HEK293 (cell line): Measurements from ENCODE around the gene KCNS3.

Experiments used
- CTCF ChIA-PET: fragments of 350-600 bp; formaldehyde crosslinking; extraction: SDS; loops from one replicate; lab custom pipeline; 2021; ENCODE audit warnings: antibody characterized with exemption; lab: Yijun Ruan, JAX
- POLR2A ChIA-PET: fragments of 300-600 bp; formaldehyde crosslinking; extraction: SDS; loops from one replicate; lab custom pipeline; 2020; ENCODE audit warnings: antibody characterized with exemption, inconsistent platforms; lab: Yijun Ruan, JAX
- H3K27ac ChIP-seq: fragments of 200-500 bp; sonication (Bioruptor generic); 2 replicates; pipeline ENCODE4 v1.5.1; 2014; ENCODE audit warnings: low read depth, low read length, control low read depth, inconsistent platforms; ENCODE audit errors: extremely low read depth
- H3K36me3 ChIP-seq, 2 experiments: fragments of 200-500 bp in 1 of 2; sonication (Bioruptor generic) in 1 of 2; 1 replicate in 1 of 2; 2 replicates in 1 of 2; pipeline ENCODE4 v1.5.1; 2014 to 2017; ENCODE audit warnings: inconsistent platforms in 2 of 2, low read length in 2 of 2; ENCODE audit not compliant: control insufficient read depth in 2 of 2, insufficient read depth in 1 of 2
- H3K4me1 ChIP-seq: fragments of 200-500 bp; sonication (Bioruptor generic); 2 replicates; pipeline ENCODE4 v1.5.1; 2014; ENCODE audit warnings: mild to moderate bottlenecking, low read length, inconsistent platforms; ENCODE audit not compliant: control insufficient read depth, insufficient read depth
- H3K4me3 ChIP-seq: 2 replicates; pipeline ENCODE4 v1.5.1; 2011; ENCODE audit warnings: low read depth, mild to moderate bottlenecking, control low read depth, low read length, moderate library complexity
- H3K9me3 ChIP-seq: fragments of 200-500 bp; sonication (Bioruptor generic); 2 replicates; pipeline ENCODE4 v1.5.1; 2014; ENCODE audit warnings: low read depth, low read length, inconsistent platforms; ENCODE audit not compliant: control insufficient read depth, insufficient read depth
- GLIS1 ChIP-seq: fragments of 450-650 bp; formaldehyde crosslinking; IDR thresholded peaks from 2 replicates; pipeline ENCODE4 v1.5.1; 2016; ENCODE audit warnings: missing biosample characterization, missing genetic modification characterization
- GLIS2 ChIP-seq: fragments of 450-650 bp; formaldehyde crosslinking; IDR thresholded peaks from 2 replicates; pipeline ENCODE4 v1.5.1; 2016; ENCODE audit warnings: missing biosample characterization, missing genetic modification characterization
- IKZF3 ChIP-seq: fragments of 450-650 bp; IDR thresholded peaks from 2 replicates; pipeline ENCODE4 v1.5.0; 2018; ENCODE audit warnings: missing biosample characterization, mild to moderate bottlenecking, missing genetic modification characterization, moderate library complexity
- KLF10 ChIP-seq: fragments of 450-650 bp; IDR thresholded peaks from 2 replicates; pipeline ENCODE4 v1.5.1; 2018; ENCODE audit warnings: missing biosample characterization, mild to moderate bottlenecking, missing genetic modification characterization
- SCRT1 ChIP-seq: fragments of 450-650 bp; formaldehyde crosslinking; IDR thresholded peaks from 2 replicates; pipeline ENCODE4 v1.5.1; 2016; ENCODE audit warnings: missing biosample characterization, missing genetic modification characterization, borderline replicate concordance
- SCRT2 ChIP-seq: fragments of 450-650 bp; formaldehyde crosslinking; IDR thresholded peaks from 2 replicates; pipeline ENCODE4 v1.5.1; 2016; ENCODE audit warnings: missing biosample characterization, missing genetic modification characterization
- ZBTB17 ChIP-seq: fragments of 450-650 bp; formaldehyde crosslinking; IDR thresholded peaks from 2 replicates; pipeline ENCODE4 v1.5.1; 2016; ENCODE audit warnings: missing biosample characterization, missing genetic modification characterization
- ZBTB20 ChIP-seq: fragments of 450-650 bp; formaldehyde crosslinking; IDR thresholded peaks from 2 replicates; pipeline ENCODE4 v1.5.1; 2016; ENCODE audit warnings: missing biosample characterization, missing genetic modification characterization
- ZBTB26 ChIP-seq: fragments of 450-650 bp; formaldehyde crosslinking; optimal IDR thresholded peaks from 2 replicates; pipeline ENCODE3; 2016; ENCODE audit warnings: missing biosample characterization, mild to moderate bottlenecking, missing genetic modification characterization
- ZBTB48 ChIP-seq: fragments of 450-650 bp; formaldehyde crosslinking; IDR thresholded peaks from 2 replicates; pipeline ENCODE4 v1.5.1; 2016; ENCODE audit warnings: missing biosample characterization, missing genetic modification characterization
- ZBTB8A ChIP-seq: fragments of 450-650 bp; formaldehyde crosslinking; IDR thresholded peaks from 2 replicates; pipeline ENCODE4 v1.5.1; 2016; ENCODE audit warnings: missing biosample characterization, missing genetic modification characterization
- ZFHX2 ChIP-seq: fragments of 450-650 bp; formaldehyde crosslinking; conservative IDR thresholded peaks from 2 replicates; pipeline ENCODE4 v1.5.1; 2016; ENCODE audit warnings: missing biosample characterization, missing genetic modification characterization
- ZFP37 ChIP-seq: fragments of 450-650 bp; formaldehyde crosslinking; IDR thresholded peaks from 2 replicates; pipeline ENCODE4 v1.5.1; 2016; ENCODE audit warnings: missing biosample characterization, missing genetic modification characterization
- ZNF121 ChIP-seq: fragments of 450-650 bp; formaldehyde crosslinking; IDR thresholded peaks from 2 replicates; pipeline ENCODE4 v1.5.1; 2016; ENCODE audit warnings: missing biosample characterization, missing genetic modification characterization
- ZNF138 ChIP-seq: fragments of 450-650 bp; formaldehyde crosslinking; IDR thresholded peaks from 2 replicates; pipeline ENCODE4 v1.5.1; 2016; ENCODE audit warnings: missing biosample characterization, missing genetic modification characterization, borderline replicate concordance
- ZNF184 ChIP-seq: fragments of 450-650 bp; IDR thresholded peaks from 2 replicates; pipeline ENCODE4 v1.5.1; 2018; ENCODE audit warnings: missing biosample characterization, mild to moderate bottlenecking, missing genetic modification characterization
- ZNF280D ChIP-seq: fragments of 450-650 bp; formaldehyde crosslinking; IDR thresholded peaks from 2 replicates; pipeline ENCODE4 v1.5.1; 2016; ENCODE audit warnings: missing biosample characterization, missing genetic modification characterization
- ZNF449 ChIP-seq: fragments of 450-650 bp; formaldehyde crosslinking; IDR thresholded peaks from 2 replicates; pipeline ENCODE4 v1.5.1; 2017; ENCODE audit warnings: missing biosample characterization, mild to moderate bottlenecking, missing genetic modification characterization, moderate library complexity
- ZNF510 ChIP-seq: fragments of 450-650 bp; formaldehyde crosslinking; IDR thresholded peaks from 2 replicates; pipeline ENCODE4 v1.5.1; 2018; ENCODE audit warnings: mild to moderate bottlenecking, missing genetic modification characterization, missing biosample characterization; ENCODE audit not compliant: insufficient replicate concordance
- ZNF561 ChIP-seq: fragments of 450-650 bp; IDR thresholded peaks from 2 replicates; pipeline ENCODE4 v1.5.1; 2018; ENCODE audit warnings: missing biosample characterization, missing genetic modification characterization, borderline replicate concordance
- ZNF654 ChIP-seq: fragments of 450-650 bp; formaldehyde crosslinking; IDR thresholded peaks from 2 replicates; pipeline ENCODE4 v1.5.1; 2016; ENCODE audit warnings: low read depth, missing biosample characterization, missing genetic modification characterization
- ZNF658 ChIP-seq: fragments of 450-650 bp; formaldehyde crosslinking; IDR thresholded peaks from 2 replicates; pipeline ENCODE4; 2016; ENCODE audit warnings: missing biosample characterization, missing genetic modification characterization
- ZNF660 ChIP-seq: fragments of 450-650 bp; IDR thresholded peaks from 2 replicates; pipeline ENCODE4 v1.5.1; 2018; ENCODE audit warnings: missing biosample characterization, mild to moderate bottlenecking, missing genetic modification characterization
- ZNF777 ChIP-seq: fragments of 450-650 bp; formaldehyde crosslinking; IDR thresholded peaks from 2 replicates; pipeline ENCODE4 v1.5.1; 2017; ENCODE audit warnings: missing biosample characterization, missing genetic modification characterization, borderline replicate concordance
- ZXDB ChIP-seq: fragments of 450-650 bp; formaldehyde crosslinking; IDR thresholded peaks from 2 replicates; pipeline ENCODE4 v1.5.1; 2016; ENCODE audit warnings: missing biosample characterization, missing genetic modification characterization

KCNS3 gene

GRCh38 chr2:17878281-17879136 lies at the start of gene KCNS3:
Gene KCNS3, plus strand, starts transcription at chr2:17878667. Its CDS starts 52,342 bp downstream, at chr2:17931009.
- CTCF ChIA-PET: interaction anchor here (0.6 to 1.0 kb wide), 5 partner anchors 11 to 1239 kb away, joined by 3 to 4 read pairs (median 3); no protein-coding TSS in a partner anchor
- TF ChIP-seq ZNF280D (tag by site-specific recombination) (no peak), ZFHX2 (tag by site-specific recombination) (peak; percentile 45), SCRT1 (tag by site-specific recombination) (peak; percentile 85), ZBTB17 (no peak), GLIS2 (tag by site-specific recombination) (peak; percentile 25; the same call in 1 of the 2 replicates), ZFP37 (no peak), SCRT2 (peak; percentile 98), ZNF121 (no peak), ZBTB26 (tag by site-specific recombination) (peak; percentile 75), KLF10 (tag by site-specific recombination) (peak; percentile 22; the same call in 1 of the 2 replicates), ZBTB20 (tag by site-specific recombination) (peak; percentile 40; the same call in 1 of the 2 replicates), ZNF658 (no peak), ZNF777 (tag by site-specific recombination) (peak; percentile 85; the same call in 1 of the 2 replicates), ZNF138 (tag by site-specific recombination) (no peak), ZBTB48 (tag by site-specific recombination) (peak; percentile 59; the same call in 1 of the 2 replicates), ZNF660 (tag by site-specific recombination) (peak; percentile 21; the same call in 1 of the 2 replicates), ZXDB (no peak), ZBTB8A (tag by site-specific recombination) (peak; percentile 75), GLIS1 (0 out of 2 replicates have a peak, but pooled peaks have one; percentile 33)
- H3K4me3 ChIP-seq: peak within 1 kb of the TSS; percentile 64
- POLR2A ChIA-PET: interaction anchor here (0.8 to 1.0 kb wide), 4 partner anchors 12 to 421 kb away, joined by 3 to 4 read pairs (median 3); no protein-coding TSS in a partner anchor
- H3K36me3 ChIP-seq: no peaks in the 10 kb centered on the region
- H3K27ac ChIP-seq: peak within 1 kb of the TSS; percentile 76; the same call in 1 of the 2 replicates
- H3K4me1 ChIP-seq: peaks cover 5% of the 10 kb centered on the region
- H3K9me3 ChIP-seq: no peaks in the 10 kb centered on the region

GRCh38 chr2:17830053-17831034 lies 48.1 kb upstream of the KCNS3 start:
- ChIA-PET CTCF (interaction anchor here (0.6 to 2.5 kb wide), 19 partner anchors 8 to 1754 kb away, joined by 3 to 20 read pairs (median 3); no protein-coding TSS in a partner anchor), POLR2A (no interaction called here)
- H3K36me3 ChIP-seq: no peaks in the 10 kb centered on the region
- H3K9me3 ChIP-seq: no peaks in the 10 kb centered on the region
- no peak overlapping the region for H3K4me3 ChIP-seq
- no peaks in the 10 kb centered on the region for H3K4me1 ChIP-seq
- H3K27ac ChIP-seq: no peak overlapping the region
- TF ChIP-seq ZNF184 (tag by site-specific recombination) (0 out of 2 replicates have a peak, but pooled peaks have one; percentile 10), GLIS2 (tag by site-specific recombination) (peak; percentile 88), ZNF449 (tag by site-specific recombination) (peak; percentile 50; the same call in 1 of the 2 replicates), ZNF660 (tag by site-specific recombination) (peak; percentile 53; the same call in 1 of the 2 replicates), ZNF561 (tag by site-specific recombination) (0 out of 2 replicates have a peak, but pooled peaks have one; percentile 40), IKZF3 (tag by site-specific recombination) (peak; percentile 81), ZNF510 (no peak), ZBTB26 (tag by site-specific recombination) (peak; percentile 58), ZNF654 (tag by site-specific recombination) (peak; percentile 48)
